Renal pelvis (tissue), 4 donors: ENCODE measurements around the gene COL6A3. TPM values are rescaled to one million over a fixed set of nuclear protein-coding genes. Genes with fewer than 3 reads are reported as not detected.
"Not testable (repeated sequence)": the region's sequence is repeated elsewhere in the genome, so short reads cannot be mapped to it uniquely, and the experiment has no call there.

Source experiments
- DNase-seq: peaks from one replicate; pipeline ENCODE4 v3.0.0-alpha.2; 2013
- polyA plus RNA-seq, 3 donors: library from polyadenylated mRNA; unstranded; fragments of 120-200 nt; gene quantifications; one replicate each; pipeline ENCODE4 v1.2.1, GENCODE V29; 2013; ENCODE audit not compliant: insufficient read length in 3 of 3

The COL6A3 gene
- polyA plus RNA-seq, 3 donors, result 184 to 262 (median 257) TPM

GRCh38 chr2:237388036-237388435, 25.9 kb downstream of the COL6A3 start:
- DNase-seq, result no peak

DNA sequence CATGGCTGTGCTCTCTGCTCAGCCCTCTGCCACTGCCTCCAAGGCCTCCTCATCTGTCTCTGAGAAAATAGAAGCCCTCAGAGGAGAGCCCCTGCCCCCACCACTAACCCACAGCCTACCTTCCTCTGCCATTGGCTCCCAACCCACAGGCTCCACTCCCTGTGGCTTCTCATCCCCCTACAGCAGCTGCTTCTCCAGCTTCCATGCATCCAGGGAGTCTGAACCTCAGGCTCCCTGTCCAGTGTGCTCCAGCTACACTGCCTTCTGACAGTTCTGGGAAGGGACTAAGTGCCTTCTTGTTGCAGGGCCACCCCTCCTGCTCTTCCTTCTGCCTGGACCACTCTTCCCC, 29.3 kb downstream of the COL6A3 start:
- DNase-seq, result no peak

DNA sequence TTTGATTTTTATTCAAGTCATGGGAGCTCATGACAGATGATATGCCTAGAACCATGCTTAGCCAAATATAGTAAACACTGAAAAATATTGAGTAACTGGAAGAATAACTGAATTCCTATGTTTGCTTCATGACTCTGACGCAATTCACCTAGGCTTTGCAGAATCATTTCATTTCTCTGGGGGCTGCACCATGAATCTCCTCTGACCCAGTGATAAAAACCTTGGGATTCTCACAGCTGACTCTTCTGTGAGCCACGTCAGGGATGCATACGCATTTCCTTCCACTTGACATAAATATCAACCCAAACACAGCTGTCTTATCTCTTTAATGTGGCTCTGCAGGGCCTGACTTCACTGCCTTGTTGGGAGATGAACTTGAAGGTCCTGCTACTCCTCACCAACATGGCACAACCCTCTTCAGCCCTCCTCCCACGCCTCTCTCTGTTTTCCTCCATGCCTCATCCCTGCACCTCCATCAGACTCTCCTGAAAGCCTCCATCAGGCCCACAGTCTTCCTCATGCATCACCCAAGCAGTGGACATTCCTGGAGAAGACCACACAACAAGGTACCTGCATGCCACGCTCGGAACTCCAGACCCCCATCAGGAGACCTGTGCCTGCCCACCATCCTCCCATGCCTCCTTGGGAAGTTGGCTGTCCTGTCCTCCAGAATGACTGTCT, 29.8 kb downstream of the COL6A3 start:
- DNase-seq, result no peak

DNA sequence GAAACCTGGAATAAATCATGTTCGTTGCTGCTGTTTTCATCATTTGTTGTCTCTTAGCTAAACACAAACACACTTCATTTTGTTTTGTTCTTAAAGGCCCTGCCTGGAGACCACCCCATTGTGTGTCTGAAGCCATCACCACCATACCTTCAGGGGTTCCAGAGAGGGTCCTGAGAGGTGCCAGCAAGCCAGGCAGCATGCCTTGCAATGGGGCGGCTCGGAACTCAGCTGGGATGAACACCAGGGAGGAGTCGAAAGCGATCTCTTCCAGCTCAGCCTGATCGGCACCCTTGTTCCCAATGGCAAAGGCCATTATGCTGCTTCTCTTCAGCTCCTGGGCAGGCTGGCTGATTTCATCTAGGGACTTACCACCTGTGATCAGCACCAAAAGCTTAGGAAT, 33.2 kb downstream of the COL6A3 start:
- no peak for DNase-seq

GRCh38 chr2:237379636-237380035, 34.3 kb downstream of the COL6A3 start:
- no peak for DNase-seq

GRCh38 chr2:237378650-237379049, 35.3 kb downstream of the COL6A3 start:
- DNase-seq, result no peak

GRCh38 chr2:237374284-237375060, 39.5 kb downstream of the COL6A3 start:
- no peak for DNase-seq

GRCh38 chr2:237371856-237372255, 42.1 kb downstream of the COL6A3 start:
- DNase-seq, result no peak

DNA sequence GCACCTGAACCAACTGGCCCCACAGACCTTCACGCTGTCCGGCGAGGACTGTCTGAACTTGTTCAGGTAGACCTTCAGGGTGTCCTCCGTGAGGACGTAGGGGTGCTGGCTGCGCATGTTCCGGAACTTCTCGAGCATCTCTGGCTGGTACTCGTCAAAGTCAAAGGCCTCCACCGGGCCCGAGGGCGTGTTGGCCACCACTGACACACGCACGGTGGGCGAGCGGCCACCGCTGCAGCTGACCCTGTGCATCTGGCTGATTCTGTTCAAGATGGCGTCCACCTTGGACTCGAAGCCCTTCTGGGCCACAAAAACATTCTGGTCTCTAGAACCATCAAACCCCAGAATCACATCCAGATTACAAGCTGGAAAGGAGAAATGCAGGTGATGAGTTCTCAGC, 48.3 kb downstream of the COL6A3 start:
- no peak for DNase-seq

GRCh38 chr2:237364655-237365054, 49.3 kb downstream of the COL6A3 start:
- no peak for DNase-seq

- DNase-seq, result no peak
These were observed 52.6 kb downstream of the COL6A3 start for GRCh38 chr2:237361194-237362004.

- DNase-seq, result no peak
These were observed 53.8 kb downstream of the COL6A3 start for GRCh38 chr2:237359894-237360780.

DNA sequence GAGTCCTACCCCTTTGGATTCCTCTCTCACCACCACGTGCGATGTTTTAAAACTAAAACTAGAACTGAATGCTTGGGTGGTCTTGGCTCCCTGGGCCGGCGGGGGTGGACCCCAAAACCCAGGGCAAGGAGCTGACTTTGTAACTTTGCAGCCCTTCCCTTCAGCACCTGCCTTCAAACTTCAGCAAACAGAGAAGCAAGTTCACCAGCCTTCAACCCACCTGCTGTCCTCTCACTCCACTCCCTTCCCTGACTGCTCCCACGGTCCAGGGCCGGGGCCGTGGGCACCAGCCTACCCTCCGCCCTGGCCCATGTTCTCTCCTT, 54.5 kb downstream of the COL6A3 start:
- no peak for DNase-seq

DNA sequence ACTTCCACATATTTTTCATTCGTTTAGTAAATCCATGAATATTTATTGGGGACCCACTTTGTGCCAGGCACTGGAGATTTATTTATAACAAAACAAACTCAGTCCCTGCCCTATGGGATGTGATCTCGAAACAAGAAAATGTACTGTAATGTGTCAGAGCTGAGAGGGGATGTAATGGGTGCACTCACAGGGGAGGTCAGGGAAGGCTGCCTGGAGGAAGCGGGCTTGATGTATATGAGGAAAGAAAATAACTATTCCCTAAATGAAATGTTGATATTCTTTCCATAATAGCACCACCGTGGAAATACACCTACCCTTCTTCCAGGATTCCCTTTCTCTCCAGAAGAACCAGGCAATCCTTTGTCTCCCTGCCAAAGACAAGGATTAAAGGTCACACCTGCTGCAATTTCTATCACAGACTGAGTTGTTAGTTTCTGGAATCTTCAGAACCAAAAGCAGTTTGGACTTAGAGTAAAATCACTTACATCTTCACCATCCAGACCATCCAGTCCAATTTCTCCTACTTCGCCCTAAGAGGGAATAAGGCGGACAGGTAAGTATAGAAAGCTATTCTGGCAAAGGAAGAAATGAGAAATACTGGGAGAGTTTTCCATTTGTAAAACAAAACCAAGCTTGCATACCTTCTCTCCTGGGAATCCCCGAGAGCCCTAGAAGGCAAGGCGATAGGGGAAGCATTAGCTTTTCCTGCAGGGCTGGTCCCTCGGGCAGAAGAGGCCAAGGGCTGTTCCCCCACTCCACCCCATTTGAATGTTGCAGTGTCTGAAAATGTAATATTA, 55.0 kb downstream of the COL6A3 start:
- no peak for DNase-seq

DNA sequence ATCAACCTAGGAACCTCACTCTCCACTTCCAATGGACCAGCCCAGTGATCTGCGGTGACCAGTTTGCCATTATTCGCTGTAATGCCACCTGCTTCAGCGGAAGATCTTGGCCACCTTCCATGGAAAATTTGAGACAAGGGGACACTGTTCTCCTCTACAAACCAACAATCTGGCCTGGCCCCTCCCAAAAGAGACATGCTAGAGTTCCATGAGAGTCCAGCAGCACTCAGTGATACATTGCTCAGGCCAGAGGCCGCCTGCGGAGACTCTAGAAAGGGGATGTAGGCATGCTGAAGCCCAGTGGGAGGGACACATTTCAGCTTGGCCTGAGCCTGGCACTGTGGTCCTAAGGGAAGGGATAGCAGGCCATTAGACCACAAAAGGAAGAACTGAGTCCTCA, 58.3 kb downstream of the COL6A3 start:
- no peak for DNase-seq

DNA sequence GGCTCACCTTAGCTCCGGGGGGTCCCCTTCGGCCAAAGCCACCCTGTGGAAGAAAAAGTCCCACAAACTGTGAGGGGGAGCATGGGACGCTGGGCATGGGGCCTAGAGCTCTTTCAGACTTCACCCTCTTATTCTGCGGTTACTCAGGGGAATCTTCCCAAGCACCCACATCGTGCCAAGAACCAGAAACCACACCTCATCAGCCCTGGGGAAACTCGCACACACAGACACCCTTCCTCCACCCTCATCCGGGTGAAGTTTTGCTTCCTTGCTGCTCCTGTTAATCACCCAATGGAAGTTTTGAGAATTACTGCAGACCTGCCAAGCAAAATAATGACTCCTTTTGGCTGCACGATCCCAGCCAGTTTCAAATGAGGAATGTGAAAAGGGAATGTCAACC, 59.1 kb downstream of the COL6A3 start:
- no peak for DNase-seq

- DNase-seq, result not testable (repeated sequence)
These were observed 59.8 kb downstream of the COL6A3 start for GRCh38 chr2:237354172-237354571.

GRCh38 chr2:237353215-237353614, 60.7 kb downstream of the COL6A3 start:
- peak; percentile 49 for DNase-seq

- DNase-seq, result no peak
These were observed 61.6 kb downstream of the COL6A3 start for GRCh38 chr2:237352279-237352845.

GRCh38 chr2:237351796-237352195, 62.2 kb downstream of the COL6A3 start:
- no peak for DNase-seq

DNA sequence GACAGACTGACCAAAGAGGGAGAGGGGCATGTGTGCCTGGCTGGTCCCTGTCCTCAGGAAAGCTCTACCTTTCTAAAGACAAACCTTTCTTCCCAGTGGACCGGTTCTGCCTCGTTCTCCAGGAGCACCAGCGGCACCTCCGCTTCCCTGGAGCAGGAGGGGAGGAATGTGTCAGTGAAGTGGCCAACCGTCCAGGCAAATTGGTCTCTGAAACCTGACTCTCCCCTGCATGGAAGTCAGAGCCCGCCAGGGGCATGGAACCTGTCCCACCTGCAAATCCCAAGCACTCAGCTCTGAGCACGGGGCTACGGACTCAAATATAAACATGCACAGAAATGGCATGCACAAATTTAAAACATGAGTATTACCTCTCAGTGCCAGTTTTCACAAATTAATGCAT, 62.9 kb downstream of the COL6A3 start:
- DNase-seq, result no peak
